Transverse colon (tissue), 3 donors: ENCODE data around the gene SUCLG2.

Experiments
- CTCF ChIP-seq, 5 experiments: fragments of 200-600 bp in 3 of 5; fragments of 450-650 bp in 2 of 5; sonication (generic) in 3 of 5; IDR thresholded peaks; 1 replicate in 2 of 5; 2 replicates in 3 of 5; pipeline ENCODE4 v1.5.1; 2016 to 2017; ENCODE audit warnings: antibody characterized with exemption in 5 of 5, inconsistent platforms in 3 of 5, mild to moderate bottlenecking in 2 of 5, moderate library complexity in 1 of 5
- POLR2A ChIP-seq: fragments of 450-650 bp; IDR thresholded peaks from one replicate; pipeline ENCODE4 v1.6.1; 2016; ENCODE audit warnings: antibody characterized with exemption, mild to moderate bottlenecking, moderate library complexity

GRCh38 chr3:67361323-67361722, 293.1 kb downstream of the SUCLG2 start:
- no peak for TF ChIP-seq CTCF (IDR thresholded peaks at IDR 0.05)
- no peak for TF ChIP-seq POLR2A
